Osteocyte (in vitro differentiated cells): ENCODE results near the gene RAMACL. TPM values are rescaled to one million over a fixed set of nuclear protein-coding genes. Genes with fewer than 3 reads are reported as not detected.

Experiments
- DNase-seq: peaks from one replicate; pipeline ENCODE4 v3.0.0; 2021; ENCODE audit warnings: mixed read lengths; ENCODE audit not compliant: unreplicated experiment; ENCODE audit errors: extremely low spot score
- H3K27ac Mint-ChIP-seq: one replicate; pipeline ENCODE4 v1.8.0; 2021; ENCODE audit warnings: mild to moderate bottlenecking, mixed read lengths; ENCODE audit not compliant: unreplicated experiment
- H3K27me3 Mint-ChIP-seq: one replicate; pipeline ENCODE4 v1.8.0; 2021; ENCODE audit warnings: mixed read lengths; ENCODE audit not compliant: unreplicated experiment
- H3K36me3 Mint-ChIP-seq: one replicate; pipeline ENCODE4 v1.8.0; 2021; ENCODE audit warnings: mixed read lengths; ENCODE audit not compliant: unreplicated experiment
- H3K4me1 Mint-ChIP-seq: one replicate; pipeline ENCODE4 v1.8.0; 2021; ENCODE audit warnings: mixed read lengths; ENCODE audit not compliant: unreplicated experiment
- H3K4me3 Mint-ChIP-seq: one replicate; pipeline ENCODE4 v1.8.0; 2021; ENCODE audit warnings: mild to moderate bottlenecking, moderate library complexity, mixed read lengths; ENCODE audit not compliant: unreplicated experiment
- H3K9me3 Mint-ChIP-seq: one replicate; pipeline ENCODE4 v1.8.0; 2021; ENCODE audit warnings: mixed read lengths; ENCODE audit not compliant: unreplicated experiment
- CTCF ChIP-seq: fragments of 200-600 bp; sonication (generic); IDR thresholded peaks from 2 replicates; pipeline ENCODE4 v1.5.0; 2021; ENCODE audit warnings: antibody characterized with exemption, mild to moderate bottlenecking, moderate library complexity
- total RNA-seq: library from RNA; stranded (reverse); gene quantifications from 2 replicates; pipeline ENCODE4 v1.2.1, GENCODE V29; 2021

Gene RAMACL
- total RNA-seq, 1 donor from 2014 or later, result 3.6 TPM

GRCh38 chr6:166616261-166617238 lies 30.1 kb upstream of the RAMACL start:
- no peak for TF ChIP-seq CTCF
- Mint-ChIP-seq H3K4me3 (no peak overlapping the region), H3K27ac (no peak overlapping the region), H3K27me3 (no peaks in the 10 kb centered on the region), H3K4me1 (peaks cover 82% of the 10 kb centered on the region), H3K9me3 (no peaks in the 10 kb centered on the region), H3K36me3 (peaks cover 15% of the 10 kb centered on the region)
- DNase-seq, result peak; percentile 72

- DNase-seq, result peak; percentile 65
- no peak for TF ChIP-seq CTCF
- Mint-ChIP-seq H3K27me3 (no peaks in the 10 kb centered on the region), H3K27ac (peak overlapping the region; percentile 73), H3K4me1 (peaks cover 69% of the 10 kb centered on the region), H3K4me3 (peak overlapping the region; percentile 57), H3K36me3 (peaks cover 15% of the 10 kb centered on the region), H3K9me3 (no peaks in the 10 kb centered on the region)
Observed at GRCh38 chr6:166615059-166615770, 28.7 kb upstream of the RAMACL start.

DNA sequence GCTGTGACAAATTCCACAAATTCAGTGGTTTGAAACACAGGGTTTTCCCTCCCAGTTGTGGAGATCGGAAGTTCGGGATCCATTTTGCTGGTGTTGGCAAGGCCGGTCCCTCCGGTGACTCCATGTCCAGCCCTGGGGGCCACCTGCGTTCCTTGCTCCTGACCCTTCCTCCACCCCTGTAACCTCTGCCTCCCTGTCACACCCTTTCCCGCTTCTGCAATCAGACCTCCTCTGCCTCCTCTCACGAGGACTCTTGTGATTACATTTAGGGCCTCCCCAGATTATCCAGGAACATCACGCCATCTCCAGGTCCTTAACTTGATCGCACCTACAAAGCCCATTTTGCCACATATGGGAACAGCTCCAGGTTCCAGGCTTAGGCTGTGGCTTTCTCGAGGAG lies 28.1 kb upstream of the RAMACL start:
- Mint-ChIP-seq H3K27ac (peak overlapping the region; percentile 73), H3K9me3 (no peaks in the 10 kb centered on the region), H3K4me1 (peaks cover 62% of the 10 kb centered on the region), H3K4me3 (no peak overlapping the region), H3K36me3 (peaks cover 18% of the 10 kb centered on the region), H3K27me3 (no peaks in the 10 kb centered on the region)
- TF ChIP-seq CTCF, result no peak
- DNase-seq, result peak; percentile 77

DNA sequence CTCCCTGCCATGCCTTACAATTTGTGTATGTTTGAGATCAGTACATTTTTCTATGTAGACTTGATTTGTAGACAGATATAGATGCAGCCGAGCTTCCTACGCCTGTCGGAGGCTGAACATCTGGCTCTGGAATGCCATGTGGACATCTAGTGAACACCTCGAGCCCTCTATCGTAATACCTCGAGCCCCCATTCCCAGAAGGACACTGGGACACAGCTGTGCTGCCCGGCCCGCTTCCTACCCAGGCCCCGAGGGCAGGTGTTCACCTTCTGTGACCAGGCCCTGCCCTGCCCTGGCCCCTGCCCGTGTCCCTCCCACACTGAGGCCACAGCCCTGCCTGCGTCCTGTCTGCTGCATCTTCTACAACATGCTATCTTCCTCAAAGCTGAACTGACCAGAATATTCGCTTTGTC lies 27.7 kb upstream of the RAMACL start:
- no peak overlapping the region for H3K27ac Mint-ChIP-seq

More for the DNA sequence above, 27.7 kb upstream of the RAMACL start:
- H3K4me3 Mint-ChIP-seq, result no peak overlapping the region
- no peaks in the 10 kb centered on the region for H3K9me3 Mint-ChIP-seq
- TF ChIP-seq CTCF, result no peak
- peaks cover 59% of the 10 kb centered on the region for H3K4me1 Mint-ChIP-seq
- no peak for DNase-seq
- peaks cover 19% of the 10 kb centered on the region for H3K36me3 Mint-ChIP-seq
- H3K27me3 Mint-ChIP-seq, result no peaks in the 10 kb centered on the region
